HG03066 (cell line): ENCODE measurements around the gene HOXC12.

Experiments used
- ATAC-seq: cut with Tn5 transposase; IDR thresholded peaks from one replicate; pipeline ENCODE4 v1.9.1; 2021; ENCODE audit warnings: low read depth; ENCODE audit not compliant: unreplicated experiment

HOXC12 gene

DNA sequence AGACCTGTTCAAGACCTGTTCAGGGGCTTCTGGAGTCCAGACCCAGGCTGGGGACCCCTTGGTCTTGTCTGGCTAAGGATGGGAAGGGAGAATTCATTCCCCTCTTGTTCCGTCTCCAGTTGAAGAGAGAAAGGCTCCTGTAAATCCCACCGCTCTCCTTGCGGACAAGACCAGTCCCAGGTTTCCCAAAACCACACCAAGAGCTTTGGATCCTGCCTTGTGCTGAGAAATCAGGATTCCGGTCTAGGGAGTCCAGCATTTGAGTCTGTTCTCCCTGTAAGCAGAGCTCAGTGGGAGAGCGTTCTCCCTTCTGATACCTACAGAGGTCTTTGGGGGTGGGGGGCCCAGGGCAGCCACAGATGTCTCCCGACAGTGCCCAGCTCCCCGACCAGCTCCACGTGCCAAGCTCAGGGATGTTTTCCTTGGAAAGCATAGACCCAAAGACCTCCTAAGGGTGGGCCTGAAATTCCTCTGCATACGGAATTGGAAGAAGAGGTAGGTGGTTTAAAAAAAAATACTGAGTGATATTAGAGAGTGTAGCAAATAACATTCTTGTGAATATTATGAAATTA lies 14.2 kb upstream of the HOXC12 start:
- ATAC-seq = no peak

- no peak for ATAC-seq
Observed at GRCh38 chr12:53941187-53941586, 13.5 kb upstream of the HOXC12 start.

DNA sequence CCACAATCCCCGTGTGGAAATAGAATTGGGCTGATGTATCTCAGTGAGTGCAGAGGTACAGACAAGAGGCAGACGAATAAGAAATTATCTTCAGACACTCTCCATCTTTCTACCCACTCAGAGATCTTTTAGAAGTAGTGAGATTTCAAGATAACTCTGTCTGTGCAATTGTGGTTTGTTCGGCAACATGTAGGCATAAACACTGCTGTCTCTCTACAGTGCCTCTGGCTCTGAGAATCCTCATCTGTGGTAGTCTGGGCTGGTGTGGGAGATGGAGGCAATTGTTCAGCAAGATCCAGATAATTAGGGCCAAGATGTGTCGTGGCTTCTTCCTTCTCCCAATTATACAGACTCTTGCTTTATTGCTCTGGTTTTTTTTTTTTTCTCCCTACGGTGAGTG lies 13.0 kb upstream of the HOXC12 start:
- ATAC-seq = no peak

GRCh38 chr12:53942467-53942997 lies 12.2 kb upstream of the HOXC12 start:
- no peak for ATAC-seq

DNA sequence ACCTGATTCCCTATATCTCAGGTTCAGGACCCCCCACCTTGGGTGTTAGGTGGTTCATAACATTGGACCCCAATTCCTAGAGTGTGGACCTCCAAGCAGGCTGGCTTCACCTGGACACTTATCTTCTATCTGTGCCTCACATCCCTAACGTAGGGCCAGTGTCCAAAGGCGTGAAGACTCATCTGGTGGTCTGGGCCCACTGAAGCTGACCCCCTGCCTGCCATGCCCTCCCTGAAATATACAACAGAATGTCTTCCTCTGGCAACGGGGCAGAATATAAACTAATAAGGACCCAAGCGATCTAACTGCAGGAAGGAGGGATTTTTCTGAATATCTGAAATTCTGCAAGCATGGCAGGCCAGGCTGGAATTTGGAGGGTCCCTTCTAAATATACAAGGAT lies 10.5 kb upstream of the HOXC12 start:
- no peak for ATAC-seq

DNA sequence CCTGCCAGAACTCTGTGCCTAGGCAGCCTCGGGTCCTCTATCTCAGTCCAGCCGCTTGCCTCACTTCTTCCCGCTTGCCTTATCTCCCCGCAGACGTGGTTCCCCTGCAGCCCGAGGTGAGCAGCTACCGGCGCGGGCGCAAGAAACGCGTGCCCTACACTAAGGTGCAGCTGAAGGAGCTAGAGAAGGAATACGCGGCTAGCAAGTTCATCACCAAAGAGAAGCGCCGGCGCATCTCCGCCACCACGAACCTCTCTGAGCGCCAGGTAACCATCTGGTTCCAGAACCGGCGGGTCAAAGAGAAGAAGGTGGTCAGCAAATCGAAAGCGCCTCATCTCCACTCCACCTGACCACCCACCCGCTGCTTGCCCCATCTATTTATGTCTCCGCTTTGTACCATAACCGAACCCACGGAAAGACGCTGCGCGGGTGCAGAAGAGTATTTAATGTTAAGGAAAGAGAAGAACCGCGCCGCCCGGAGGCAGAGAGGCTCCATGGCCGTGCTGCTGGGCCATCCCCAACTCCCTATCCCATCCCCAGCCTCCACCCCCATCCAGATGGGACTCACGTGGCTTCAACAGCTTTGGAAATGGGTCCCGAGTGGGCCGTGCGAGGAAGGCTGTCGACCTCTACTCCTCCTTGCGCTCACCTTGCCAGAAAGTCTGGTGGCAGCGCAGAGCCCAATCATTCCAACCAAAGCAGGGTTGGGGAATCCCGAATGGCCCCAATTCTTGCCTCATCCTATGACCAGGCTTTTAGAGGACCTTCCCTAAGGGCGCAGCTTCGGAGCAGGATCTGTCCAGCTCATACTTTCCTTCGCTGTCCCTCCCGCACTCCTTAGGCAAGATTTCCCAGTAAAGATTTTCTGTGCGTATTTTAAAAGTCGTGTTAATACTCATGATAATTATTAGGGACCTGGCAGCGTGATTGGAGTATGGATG lies 9.5 kb upstream of the HOXC12 start:
- ATAC-seq = no peak

DNA sequence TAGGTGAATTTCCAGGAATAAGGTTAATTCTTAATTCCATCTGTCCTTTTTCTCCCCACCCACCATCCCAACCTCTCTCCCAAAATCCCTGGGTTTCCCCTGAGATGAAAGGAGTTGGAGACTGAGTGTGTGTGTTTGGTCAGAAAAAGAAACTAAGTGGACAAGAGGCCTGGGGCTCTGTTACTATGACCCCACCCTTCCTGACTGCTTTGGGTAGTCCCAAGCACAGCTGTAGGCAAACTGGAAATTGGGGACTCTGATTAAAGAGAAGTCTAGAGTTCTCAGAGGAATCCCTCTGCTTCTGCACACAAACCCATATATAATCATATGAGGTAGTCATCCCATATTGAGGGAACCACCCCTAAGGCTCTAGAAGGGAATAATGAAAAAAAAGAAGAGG lies 7.0 kb upstream of the HOXC12 start:
- ATAC-seq = no peak

- ATAC-seq = no peak
Observed at GRCh38 chr12:53948650-53949593, 5.8 kb upstream of the HOXC12 start.

- no peak for ATAC-seq
Observed at GRCh38 chr12:53949631-53950436, 4.9 kb upstream of the HOXC12 start.

- ATAC-seq = no peak
Observed at GRCh38 chr12:53950437-53950773, 4.3 kb upstream of the HOXC12 start.

- ATAC-seq = no peak
Observed at GRCh38 chr12:53950789-53951576, 3.7 kb upstream of the HOXC12 start.

- ATAC-seq = no peak
Observed at GRCh38 chr12:53951577-53952334, 2.9 kb upstream of the HOXC12 start.

- ATAC-seq = no peak
Observed at GRCh38 chr12:53952335-53952694, 2.4 kb upstream of the HOXC12 start.

DNA sequence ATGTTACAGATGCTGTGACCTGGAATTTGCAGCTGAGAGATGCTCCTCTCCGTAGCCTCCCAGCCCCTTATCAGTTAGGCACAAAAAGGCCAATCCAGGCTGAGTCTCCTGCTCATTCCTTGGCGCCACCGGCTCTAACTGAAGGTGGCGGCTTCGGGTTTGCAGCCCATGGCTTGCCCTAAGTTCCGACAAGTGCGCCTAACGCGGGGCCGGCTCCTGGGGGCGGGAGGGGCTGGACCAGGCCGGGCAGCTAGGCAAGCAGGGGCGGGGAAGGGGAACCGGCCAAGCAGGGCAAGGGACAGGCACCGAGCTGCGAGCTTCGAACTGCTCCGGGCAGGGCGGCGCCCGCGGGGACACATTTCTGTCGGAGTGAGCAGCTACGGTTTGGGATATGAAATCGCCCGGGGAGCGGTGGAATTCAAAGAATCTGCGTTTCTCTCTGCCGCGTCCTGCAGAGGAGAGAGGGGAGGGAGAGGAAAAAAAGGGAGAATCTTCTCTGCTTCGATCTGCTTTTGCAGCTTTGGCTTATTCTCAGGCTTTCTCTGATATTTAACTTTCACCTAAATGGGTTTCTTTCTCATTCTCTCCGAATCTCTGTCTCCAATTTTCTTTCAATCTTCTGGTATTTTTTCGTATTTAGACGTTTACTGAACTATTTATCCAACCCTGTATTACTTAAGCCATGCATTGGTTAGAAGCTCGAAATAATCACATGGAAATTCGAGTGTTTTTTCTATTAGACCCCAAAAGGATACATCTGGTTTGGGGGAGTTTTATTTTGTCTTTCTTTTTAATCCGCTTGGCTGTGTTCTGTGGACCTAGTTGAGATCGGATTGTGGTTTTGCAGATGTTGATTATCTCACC lies 1.6 kb upstream of the HOXC12 start:
- ATAC-seq = no peak

DNA sequence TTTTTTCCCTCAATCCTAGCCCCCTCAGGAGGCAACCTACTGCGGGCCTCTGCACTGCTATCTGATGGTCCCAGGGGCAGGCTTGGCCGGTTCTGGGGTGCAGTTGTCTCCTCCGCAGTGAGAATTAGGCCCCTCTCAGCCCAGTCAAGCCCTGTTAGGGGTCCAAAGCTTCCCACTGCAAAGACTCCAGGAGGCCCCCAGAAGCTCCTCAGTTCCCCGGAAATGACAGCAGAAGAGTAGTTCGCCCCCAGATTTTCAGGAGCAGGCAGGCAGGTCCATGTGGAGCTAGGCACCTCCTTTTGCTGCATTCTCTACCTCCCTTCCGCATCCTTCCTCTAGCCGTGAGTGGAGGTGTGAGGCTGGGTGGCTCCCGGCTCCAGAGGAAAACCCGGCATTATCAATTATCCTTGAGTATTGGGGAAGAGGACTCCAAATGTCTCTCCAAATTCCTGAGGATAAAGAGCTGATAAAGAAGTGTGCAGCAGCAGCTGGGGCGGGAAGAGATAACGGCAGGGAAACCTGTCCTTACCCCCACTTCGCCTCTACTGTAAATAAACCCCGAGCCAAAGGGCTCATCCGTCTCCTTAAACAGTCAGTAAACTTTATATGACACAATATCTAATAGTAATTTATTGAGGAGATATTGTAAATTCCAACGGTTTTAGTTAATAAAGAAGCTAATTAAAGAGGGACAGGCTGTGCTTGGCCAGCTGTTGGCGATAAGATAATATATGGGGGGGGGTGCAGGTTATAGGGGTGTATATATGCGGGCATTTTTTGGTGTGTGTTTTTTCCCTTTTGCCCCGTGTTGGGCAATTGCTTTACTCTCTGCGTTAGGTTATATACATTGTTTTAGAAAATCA lies 641 bp upstream of the HOXC12 start:
- ATAC-seq = no peak

GRCh38 chr12:53955036-53955775 lies 503 bp downstream of the HOXC12 start:
- ATAC-seq = no peak
